HG03342 (cell line): ENCODE results near the gene ICOSLG.
A peak's percentile ranks its signal among the peaks of the same experiment; 100 is the strongest.
"Not testable (repeated sequence)": the region's sequence is repeated elsewhere in the genome, so short reads cannot be mapped to it uniquely, and the experiment has no call there.

ENCODE experiments used
- ATAC-seq: cut with Tn5 transposase; IDR thresholded peaks from one replicate; pipeline ENCODE4 v1.9.1; 2021; ENCODE audit warnings: mild to moderate bottlenecking, moderate library complexity; ENCODE audit not compliant: unreplicated experiment

Gene ICOSLG

GRCh38 chr21:44227614-44228013, 13.1 kb downstream of the ICOSLG start:
- ATAC-seq: not testable (repeated sequence)

GRCh38 chr21:44225605-44226004, 15.1 kb downstream of the ICOSLG start:
- ATAC-seq: not testable (repeated sequence)

GRCh38 chr21:44223334-44223733, 17.4 kb downstream of the ICOSLG start:
- not testable (repeated sequence) for ATAC-seq

- not testable (repeated sequence) for ATAC-seq
Measured at GRCh38 chr21:44220674-44221073, 20.1 kb downstream of the ICOSLG start.

DNA sequence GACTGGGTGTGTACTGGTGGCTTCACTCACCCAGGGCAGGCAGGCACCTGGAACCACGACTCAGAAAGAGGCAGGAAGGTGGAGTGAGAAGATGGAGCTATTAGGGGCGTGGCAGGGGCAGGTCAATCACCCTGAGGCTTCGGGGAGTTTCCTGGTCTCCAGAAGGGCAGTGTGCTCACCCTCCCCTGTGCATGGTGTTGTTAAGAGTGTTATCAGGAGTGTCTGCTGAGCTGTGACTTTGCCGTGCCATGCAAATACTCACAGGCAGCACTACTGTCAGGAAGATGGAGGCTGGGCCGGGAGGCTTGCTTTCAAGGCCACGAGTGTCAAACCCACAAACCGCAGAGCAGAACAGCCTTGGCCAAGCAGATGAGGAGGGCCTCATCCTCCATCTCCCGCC, 22.3 kb downstream of the ICOSLG start:
- ATAC-seq: not testable (repeated sequence)

GRCh38 chr21:44211978-44212377, 28.8 kb downstream of the ICOSLG start:
- ATAC-seq: not testable (repeated sequence)

DNA sequence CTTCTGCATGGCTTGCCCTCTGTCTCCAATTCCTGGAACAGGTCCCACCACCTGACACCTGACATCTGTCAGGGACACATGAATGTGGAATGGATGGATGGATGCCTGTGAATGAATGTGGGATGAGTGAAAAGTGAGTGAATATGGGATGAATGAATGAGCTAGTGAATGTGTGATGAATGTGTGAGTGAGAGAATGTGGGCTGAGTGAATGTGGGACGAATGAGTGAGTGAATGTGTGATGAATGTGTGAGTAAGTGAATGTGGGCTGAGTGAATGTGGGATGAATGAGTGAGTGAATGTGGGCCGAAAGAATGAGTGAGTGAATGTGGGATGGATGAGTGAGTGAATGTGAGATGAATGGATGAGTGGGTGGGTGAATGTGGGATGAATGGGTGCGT, 29.2 kb downstream of the ICOSLG start:
- not testable (repeated sequence) for ATAC-seq

GRCh38 chr21:44207860-44208646, 32.7 kb downstream of the ICOSLG start:
- not testable (repeated sequence) for ATAC-seq

- peak; percentile 54 for ATAC-seq
Measured at GRCh38 chr21:44206698-44207676, 33.8 kb downstream of the ICOSLG start.

DNA sequence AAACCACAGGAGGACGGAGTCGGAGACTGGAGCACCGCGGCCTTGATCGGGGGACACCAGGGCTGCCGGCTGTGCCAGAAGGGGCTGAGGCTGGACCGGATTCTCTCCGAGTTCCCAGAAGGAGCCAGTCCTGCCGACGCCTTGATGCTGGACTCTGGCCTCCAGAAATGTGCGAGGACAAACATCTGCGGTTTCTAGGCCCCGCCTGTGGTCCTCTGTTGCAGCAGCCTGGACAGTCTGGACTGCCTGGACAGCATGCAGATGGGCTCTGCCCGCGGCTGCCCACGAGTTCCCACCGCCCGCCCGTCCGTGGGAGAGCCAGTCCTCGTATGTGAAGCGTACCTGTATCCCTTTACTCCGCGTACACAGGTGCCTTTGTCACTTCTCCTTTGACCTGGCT, 34.6 kb downstream of the ICOSLG start:
- not testable (repeated sequence) for ATAC-seq

DNA sequence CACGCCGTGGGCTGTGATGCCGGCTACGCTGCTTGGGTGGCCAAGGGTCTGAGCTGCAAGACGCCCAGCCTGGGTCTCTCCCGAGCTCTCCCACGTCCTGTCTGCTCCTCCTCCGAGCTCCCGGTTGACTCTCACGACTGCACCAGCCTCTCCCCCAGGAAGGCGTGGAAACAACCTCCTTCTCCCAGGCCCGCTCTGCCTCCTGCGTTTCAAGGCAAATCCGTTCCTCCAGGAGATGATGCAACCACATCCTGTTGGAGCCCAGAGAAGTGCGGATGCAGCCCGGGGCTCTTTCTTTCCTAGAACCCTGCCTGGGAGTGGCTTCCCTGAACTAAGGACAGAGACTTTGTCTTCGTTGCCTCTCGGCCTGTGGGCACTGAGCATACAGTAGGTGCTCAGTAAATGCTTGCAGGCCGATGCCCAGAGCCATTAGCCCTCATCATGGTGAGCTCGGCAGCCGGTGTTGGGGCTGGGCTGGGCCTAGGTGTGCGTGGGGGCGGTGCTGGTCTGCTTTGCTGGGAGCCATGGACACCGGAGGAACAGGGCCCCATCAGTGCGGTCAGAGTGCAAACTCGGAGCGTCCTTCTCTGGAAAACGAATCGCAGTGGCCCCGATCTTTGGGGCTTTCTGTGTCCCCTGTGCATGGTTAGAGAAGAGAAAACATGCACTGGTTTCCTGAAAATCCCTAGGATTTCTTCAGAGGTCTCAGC, 38.0 kb downstream of the ICOSLG start:
- not testable (repeated sequence) for ATAC-seq

- not testable (repeated sequence) for ATAC-seq
Measured at GRCh38 chr21:44199997-44200396, 40.7 kb downstream of the ICOSLG start.

DNA sequence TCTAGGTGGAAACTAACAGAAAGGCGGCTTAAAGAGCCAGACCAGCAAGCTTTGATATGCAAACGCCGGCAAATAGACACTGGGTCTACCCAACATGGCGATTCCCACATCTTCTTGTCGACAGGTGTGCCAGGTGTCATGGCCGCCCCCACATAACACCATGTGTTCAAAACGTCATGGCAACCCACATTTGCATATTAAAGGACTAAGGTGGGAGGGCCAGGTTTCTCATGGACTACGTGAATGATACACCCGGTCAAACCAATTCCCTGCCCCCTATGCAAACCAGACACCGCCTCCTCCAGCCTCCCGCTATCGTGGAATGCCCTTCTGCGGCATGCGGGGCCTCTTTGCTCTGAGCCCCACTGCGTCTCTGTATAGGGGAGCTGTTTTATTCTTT, 41.3 kb downstream of the ICOSLG start:
- ATAC-seq: no peak

- not testable (repeated sequence) for ATAC-seq
Measured at GRCh38 chr21:44197156-44197516, 43.6 kb downstream of the ICOSLG start.

DNA sequence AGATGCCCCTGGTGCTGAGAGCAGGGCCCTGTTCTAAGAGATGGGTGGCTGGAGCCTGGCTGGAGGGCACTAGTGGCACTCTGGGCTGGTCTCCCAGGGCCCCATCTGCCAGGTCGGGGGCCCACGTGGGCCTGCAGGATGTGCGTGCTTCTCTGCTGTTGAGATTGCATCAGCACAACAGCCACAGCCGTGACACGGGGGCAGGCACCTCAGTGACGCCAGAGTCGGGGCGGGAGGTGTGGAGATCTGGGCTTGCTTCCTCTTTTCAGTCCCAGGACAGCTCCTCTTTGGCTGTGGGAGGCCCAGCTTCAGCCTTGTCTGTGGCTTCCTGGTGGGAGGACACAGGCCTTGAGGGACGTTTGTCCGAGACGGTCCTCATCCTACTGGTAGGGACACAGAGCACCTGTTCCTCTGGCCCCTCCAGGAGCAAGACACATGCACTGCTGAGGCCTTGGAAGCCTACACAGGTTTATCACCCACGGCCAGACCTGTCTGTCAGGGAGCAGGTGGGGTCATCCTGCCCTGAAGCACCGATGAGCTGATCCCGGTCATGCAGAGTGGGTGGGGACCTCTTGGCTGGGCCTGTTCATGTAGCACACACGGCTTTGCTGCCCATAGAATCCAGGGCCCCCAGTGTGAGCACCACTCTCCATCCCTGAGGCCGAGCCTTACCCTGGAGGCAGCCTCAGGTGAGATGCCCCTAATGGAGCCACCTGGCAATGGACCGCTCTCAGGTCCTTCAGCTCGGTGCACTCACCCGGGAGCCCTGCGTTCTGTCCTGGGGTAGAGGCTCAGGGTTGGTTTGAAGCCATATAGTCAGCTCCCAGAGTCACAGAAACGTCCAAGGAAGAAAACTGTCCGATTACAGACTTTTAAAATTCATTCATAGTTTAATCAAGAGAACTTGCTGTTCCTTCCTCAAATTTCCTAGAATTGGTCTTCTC, 44.3 kb downstream of the ICOSLG start:
- ATAC-seq: not testable (repeated sequence)

DNA sequence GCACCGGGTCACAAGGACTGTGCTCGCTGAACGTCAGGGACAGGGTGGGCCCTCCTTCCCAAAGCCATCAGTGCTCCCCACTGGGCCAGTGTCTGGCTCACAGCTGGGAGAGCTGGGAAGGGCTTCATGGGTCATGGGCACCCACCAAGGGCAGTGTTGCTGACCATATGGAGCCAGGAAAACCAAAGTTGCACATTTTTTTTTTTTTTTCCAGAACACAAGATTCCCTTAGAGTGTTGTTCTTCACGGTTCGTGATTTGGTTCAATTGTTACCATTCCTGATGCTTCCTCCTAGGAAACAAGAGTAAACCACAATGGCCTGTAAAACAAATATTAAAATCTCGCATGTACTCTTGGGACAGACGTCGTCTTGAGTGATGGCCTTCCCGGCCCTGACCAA, 45.9 kb downstream of the ICOSLG start:
- ATAC-seq: not testable (repeated sequence)

GRCh38 chr21:44194451-44194850, 46.3 kb downstream of the ICOSLG start:
- not testable (repeated sequence) for ATAC-seq

DNA sequence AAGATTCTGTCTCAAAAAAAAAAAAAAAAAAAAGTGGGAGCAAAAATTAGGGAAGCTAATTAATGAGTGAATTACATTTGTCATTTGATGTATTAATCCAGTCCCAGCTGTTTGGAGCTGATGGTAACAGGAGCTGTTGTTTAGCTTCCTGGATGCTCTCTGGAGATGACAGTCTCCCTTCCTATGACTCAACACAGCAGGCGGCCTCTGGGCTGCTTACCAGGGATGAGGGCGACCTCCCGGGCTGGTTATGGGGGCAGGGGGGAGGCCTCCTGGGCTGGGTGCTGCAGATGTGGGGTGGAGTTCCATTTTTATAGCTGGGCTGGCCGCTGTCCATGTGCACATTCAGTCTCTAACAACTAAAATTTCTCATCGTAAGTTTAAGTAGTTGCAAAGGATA, 47.6 kb downstream of the ICOSLG start:
- not testable (repeated sequence) for ATAC-seq

GRCh38 chr21:44190349-44191271, 50.1 kb downstream of the ICOSLG start:
- not testable (repeated sequence) for ATAC-seq
